Mononuclear cell (primary cell): Measurements from ENCODE around the gene ALPG. TPM values are rescaled to one million over a fixed set of nuclear protein-coding genes. Genes with fewer than 3 reads are reported as not detected.
"Not testable (repeated sequence)": the region's sequence is repeated elsewhere in the genome, so short reads cannot be mapped to it uniquely, and the experiment has no call there.

ENCODE experiments used
- H3K27me3 ChIP-seq: 2 replicates; pipeline ENCODE4 v1.6.0; 2011; ENCODE audit warnings: low read length, control low read depth; ENCODE audit not compliant: insufficient read depth
- H3K4me1 ChIP-seq: 2 replicates; pipeline ENCODE4 v1.5.1; 2011; ENCODE audit warnings: mild to moderate bottlenecking, low read length, control low read depth; ENCODE audit not compliant: insufficient read depth
- H3K4me3 ChIP-seq: 2 replicates; pipeline ENCODE4 v1.5.1; 2011; ENCODE audit warnings: mild to moderate bottlenecking, low read length, moderate library complexity
- H3K9me3 ChIP-seq: 2 replicates; pipeline ENCODE4 v1.5.1; 2011; ENCODE audit warnings: low read depth, mild to moderate bottlenecking, control low read depth, low read length
- total RNA-seq: library from RNA; depleted of rRNA; stranded (reverse); fragments of >200 nt; gene quantifications from one replicate; pipeline ENCODE4 v1.2.3, GENCODE V29; 2012

Gene ALPG
- total RNA-seq, 1 donor: not detected

GRCh38 chr2:232402518-232402917 lies 4.1 kb upstream of the ALPG start:
- Histone ChIP-seq H3K9me3 (no peaks in the 10 kb centered on the region), H3K4me1 (no peaks in the 10 kb centered on the region), H3K4me3 (no peak overlapping the region), H3K27me3 (no peaks in the 10 kb centered on the region)

- H3K27me3 ChIP-seq: no peaks in the 10 kb centered on the region
- H3K4me3 ChIP-seq: no peak overlapping the region
- H3K9me3 ChIP-seq: no peaks in the 10 kb centered on the region
- no peaks in the 10 kb centered on the region for H3K4me1 ChIP-seq
These were observed 617 bp upstream of the ALPG start for GRCh38 chr2:232405943-232406510.

GRCh38 chr2:232407428-232408150 lies 945 bp downstream of the ALPG start:
- not testable (repeated sequence) for H3K9me3 ChIP-seq, H3K4me3 ChIP-seq, H3K27me3 ChIP-seq, H3K4me1 ChIP-seq

- H3K4me1 ChIP-seq, H3K27me3 ChIP-seq, H3K4me3 ChIP-seq, H3K9me3 ChIP-seq: not testable (repeated sequence)
These were observed 1.6 kb downstream of the ALPG start for GRCh38 chr2:232408269-232408668.

GRCh38 chr2:232409617-232410016 lies 3.0 kb downstream of the ALPG start:
- not testable (repeated sequence) for H3K27me3 ChIP-seq, H3K4me1 ChIP-seq, H3K9me3 ChIP-seq, H3K4me3 ChIP-seq

GRCh38 chr2:232410238-232410900 lies 3.7 kb downstream of the ALPG start:
- Histone ChIP-seq H3K9me3 (no peaks in the 10 kb centered on the region), H3K27me3 (peaks cover 3% of the 10 kb centered on the region), H3K4me1 (no peaks in the 10 kb centered on the region)

GRCh38 chr2:232411901-232412629 lies 5.4 kb downstream of the ALPG start:
- Histone ChIP-seq H3K4me1 (no peaks in the 10 kb centered on the region), H3K4me3 (no peak overlapping the region), H3K9me3 (no peaks in the 10 kb centered on the region), H3K27me3 (peaks cover 3% of the 10 kb centered on the region)

More at GRCh38 chr2:232410238-232410900, 3.7 kb downstream of the ALPG start:
- no peak overlapping the region for H3K4me3 ChIP-seq

- Histone ChIP-seq H3K4me3 (no peak overlapping the region), H3K9me3 (no peaks in the 10 kb centered on the region), H3K27me3 (peaks cover 4% of the 10 kb centered on the region), H3K4me1 (no peaks in the 10 kb centered on the region)
These were observed 6.3 kb downstream of the ALPG start for GRCh38 chr2:232412986-232413385.

- no peak overlapping the region for H3K4me3 ChIP-seq
- no peaks in the 10 kb centered on the region for H3K9me3 ChIP-seq
- H3K4me1 ChIP-seq: peaks cover under 1% of the 10 kb centered on the region
- H3K27me3 ChIP-seq: peaks cover 25% of the 10 kb centered on the region
These were observed 8.6 kb downstream of the ALPG start for GRCh38 chr2:232415138-232415690.

GRCh38 chr2:232415736-232416520 lies 9.3 kb downstream of the ALPG start:
- peaks cover 7% of the 10 kb centered on the region for H3K4me1 ChIP-seq
- H3K9me3 ChIP-seq: no peaks in the 10 kb centered on the region
- H3K27me3 ChIP-seq: peaks cover 30% of the 10 kb centered on the region
- H3K4me3 ChIP-seq: no peak overlapping the region

- Histone ChIP-seq H3K27me3 (peaks cover 38% of the 10 kb centered on the region), H3K4me1 (peaks cover 9% of the 10 kb centered on the region), H3K4me3 (no peak overlapping the region), H3K9me3 (no peaks in the 10 kb centered on the region)
These were observed 10.2 kb downstream of the ALPG start for GRCh38 chr2:232416521-232417470.

GRCh38 chr2:232417489-232417888 lies 10.8 kb downstream of the ALPG start:
- Histone ChIP-seq H3K4me1 (peaks cover 9% of the 10 kb centered on the region), H3K27me3 (peaks cover 44% of the 10 kb centered on the region), H3K4me3 (no peak overlapping the region), H3K9me3 (no peaks in the 10 kb centered on the region)

- H3K27me3 ChIP-seq: peaks cover 45% of the 10 kb centered on the region
- H3K4me1 ChIP-seq: peaks cover 9% of the 10 kb centered on the region
- no peaks in the 10 kb centered on the region for H3K9me3 ChIP-seq
- no peak overlapping the region for H3K4me3 ChIP-seq
These were observed 11.4 kb downstream of the ALPG start for GRCh38 chr2:232418056-232418455.
